Mesenchymal stem cell (in vitro differentiated cells and primary cell): Measurements from ENCODE around the gene SLAMF7.
"Not testable (repeated sequence)": the region's sequence is repeated elsewhere in the genome, so short reads cannot be mapped to it uniquely, and the experiment has no call there.

Experiments used
- DNase-seq: peaks from one replicate; pipeline ENCODE4 v3.0.0-alpha.2; 2013
- H2AFZ ChIP-seq: one replicate; pipeline ENCODE4 v1.6.1; 2013; ENCODE audit warnings: low read depth, mild to moderate bottlenecking, control low read depth, inconsistent platforms, low read length, moderate library complexity
- H2AK5ac ChIP-seq: 2 replicates; pipeline ENCODE4 v1.6.1; 2013; ENCODE audit warnings: low read length, moderate library complexity, mild to moderate bottlenecking, inconsistent platforms; ENCODE audit not compliant: severe bottlenecking
- H2BK120ac ChIP-seq: one replicate; pipeline ENCODE4 v1.6.1; 2013; ENCODE audit warnings: low read depth, mild to moderate bottlenecking, inconsistent platforms, low read length, moderate library complexity
- H2BK12ac ChIP-seq, 2 experiments: one replicate each; pipeline ENCODE4 v1.6.1; 2013; ENCODE audit warnings: inconsistent platforms in 2 of 2, low read length in 2 of 2, mild to moderate bottlenecking in 2 of 2, moderate library complexity in 2 of 2, control low read depth in 1 of 2
- H2BK15ac ChIP-seq: one replicate; pipeline ENCODE4 v1.6.1; 2013; ENCODE audit warnings: mild to moderate bottlenecking, low read depth, inconsistent platforms; ENCODE audit not compliant: poor library complexity, severe bottlenecking
- H2BK5ac ChIP-seq: 2 replicates; pipeline ENCODE4 v1.6.1; 2013; ENCODE audit warnings: low read depth, mild to moderate bottlenecking, low read length, control low read depth, inconsistent platforms; ENCODE audit not compliant: poor library complexity, severe bottlenecking
- H3K14ac ChIP-seq, 2 experiments: one replicate each; pipeline ENCODE4 v1.6.1; 2013; ENCODE audit warnings: inconsistent platforms in 2 of 2, low read length in 2 of 2, control low read depth in 1 of 2, mild to moderate bottlenecking in 1 of 2, moderate library complexity in 1 of 2
- H3K18ac ChIP-seq, 2 experiments: one replicate each; pipeline ENCODE4 v1.6.1; 2013; ENCODE audit warnings: inconsistent platforms in 2 of 2, low read length in 2 of 2, control low read depth in 1 of 2, low read depth in 1 of 2, mild to moderate bottlenecking in 1 of 2
- H3K23ac ChIP-seq, 2 experiments: one replicate each; pipeline ENCODE4 v1.6.1; 2013; ENCODE audit warnings: inconsistent platforms in 2 of 2, low read length in 2 of 2, mild to moderate bottlenecking in 2 of 2, moderate library complexity in 2 of 2, control low read depth in 1 of 2
- H3K27ac ChIP-seq: 2 replicates; pipeline ENCODE4 v1.5.1; 2013; ENCODE audit warnings: mild to moderate bottlenecking, moderate library complexity, low read length, control low read depth, inconsistent platforms; ENCODE audit not compliant: poor library complexity, severe bottlenecking
- H3K27me3 ChIP-seq, 2 experiments: 2 replicates each; pipeline versions ENCODE4 v1.6.1 to v1.7.0; 2013; ENCODE audit warnings: low read length in 2 of 2, mild to moderate bottlenecking in 2 of 2, moderate library complexity in 2 of 2, control low read depth in 1 of 2, inconsistent platforms in 1 of 2; ENCODE audit not compliant: control insufficient read depth in 1 of 2, insufficient read depth in 1 of 2
- H3K36me3 ChIP-seq, 2 experiments: 2 replicates each; pipeline versions ENCODE4 v1.6.1 to v1.7.0; 2013; ENCODE audit warnings: low read length in 2 of 2, control low read depth in 1 of 2, inconsistent platforms in 1 of 2, low read depth in 1 of 2, mild to moderate bottlenecking in 1 of 2; ENCODE audit not compliant: insufficient read depth in 2 of 2, control insufficient read depth in 1 of 2
- H3K4ac ChIP-seq, 2 experiments: one replicate each; pipeline ENCODE4 v1.6.1; 2013; ENCODE audit warnings: inconsistent platforms in 2 of 2, low read length in 2 of 2, mild to moderate bottlenecking in 2 of 2, moderate library complexity in 2 of 2, control low read depth in 1 of 2, low read depth in 1 of 2
- H3K4me1 ChIP-seq: 2 replicates; pipeline ENCODE4 v1.6.1; 2013; ENCODE audit warnings: low read depth, low read length, control low read depth; ENCODE audit not compliant: control insufficient read depth, insufficient read depth
- H3K4me2 ChIP-seq: 2 replicates; pipeline ENCODE4 v1.6.1; 2013; ENCODE audit warnings: low read length, mild to moderate bottlenecking, inconsistent platforms; ENCODE audit not compliant: poor library complexity, severe bottlenecking
- H3K4me3 ChIP-seq, 2 experiments: 2 replicates each; pipeline versions ENCODE4 v1.5.1 to v1.7.0; 2013; ENCODE audit warnings: low read length in 2 of 2, mild to moderate bottlenecking in 2 of 2, control low read depth in 1 of 2, low read depth in 1 of 2; ENCODE audit not compliant: insufficient read depth in 1 of 2
- H3K79me1 ChIP-seq: replicated peaks from 2 replicates; pipeline ENCODE4 v1.6.1; 2013; ENCODE audit warnings: mild to moderate bottlenecking, control low read depth, low read length, inconsistent platforms; ENCODE audit not compliant: poor library complexity, severe bottlenecking
- H3K9ac ChIP-seq: 2 replicates; pipeline ENCODE4 v1.7.0; 2013; ENCODE audit warnings: mild to moderate bottlenecking, low read length, moderate library complexity
- H3K9me3 ChIP-seq: 2 replicates; pipeline ENCODE4 v1.7.0; 2013; ENCODE audit warnings: mild to moderate bottlenecking, low read length; ENCODE audit not compliant: control insufficient read depth
- H4K8ac ChIP-seq: one replicate; pipeline ENCODE4 v1.6.1; 2013; ENCODE audit warnings: inconsistent platforms, mild to moderate bottlenecking, low read length, moderate library complexity
- H4K91ac ChIP-seq: one replicate; pipeline ENCODE4 v1.6.1; 2013; ENCODE audit warnings: mild to moderate bottlenecking, low read length, inconsistent platforms
- WGBS: methylation state at CpG from one replicate; pipeline ENCODE4 v1.1.7; 2013; ENCODE audit warnings: mixed read lengths; 5-methylcytosine and 5-hydroxymethylcytosine counted together

SLAMF7 gene

DNA sequence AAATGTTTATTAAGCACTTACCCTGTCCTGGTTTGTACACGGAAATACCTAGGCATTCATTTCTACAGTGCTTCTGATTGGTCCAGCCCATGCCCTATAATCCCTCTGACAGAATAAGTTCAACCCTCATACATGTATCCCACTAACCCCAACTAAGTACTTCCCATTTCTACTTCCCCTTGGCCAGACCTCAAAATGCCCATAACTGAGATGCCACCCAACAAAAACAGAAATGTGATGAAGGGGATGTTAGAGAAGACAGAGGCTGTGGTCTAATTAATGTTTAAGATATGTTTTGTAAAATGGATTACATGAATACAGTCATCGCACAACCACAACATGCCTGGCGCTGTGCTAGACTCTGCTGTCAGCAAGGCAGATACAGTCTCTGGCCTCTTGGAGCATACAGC lies 33.8 kb upstream of the SLAMF7 start:
- H4K91ac ChIP-seq, H4K8ac ChIP-seq, H2BK120ac ChIP-seq, H2BK5ac ChIP-seq, H2BK15ac ChIP-seq, H3K9ac ChIP-seq, H3K9me3 ChIP-seq, H3K4me1 ChIP-seq, H3K36me3 ChIP-seq, H2AFZ ChIP-seq, H2BK12ac ChIP-seq, H3K4me2 ChIP-seq, H3K23ac ChIP-seq, H2AK5ac ChIP-seq, DNase-seq, H3K18ac ChIP-seq, H3K4ac ChIP-seq, H3K14ac ChIP-seq, H3K27ac ChIP-seq, H3K79me1 ChIP-seq, H3K4me3 ChIP-seq: not testable (repeated sequence)
- H3K27me3 ChIP-seq, result peaks cover 0 to 20% of the 10 kb centered on the region in 2 experiments
- WGBS, result 85% methylated on average over 3 of the region's 3 CpGs

DNA sequence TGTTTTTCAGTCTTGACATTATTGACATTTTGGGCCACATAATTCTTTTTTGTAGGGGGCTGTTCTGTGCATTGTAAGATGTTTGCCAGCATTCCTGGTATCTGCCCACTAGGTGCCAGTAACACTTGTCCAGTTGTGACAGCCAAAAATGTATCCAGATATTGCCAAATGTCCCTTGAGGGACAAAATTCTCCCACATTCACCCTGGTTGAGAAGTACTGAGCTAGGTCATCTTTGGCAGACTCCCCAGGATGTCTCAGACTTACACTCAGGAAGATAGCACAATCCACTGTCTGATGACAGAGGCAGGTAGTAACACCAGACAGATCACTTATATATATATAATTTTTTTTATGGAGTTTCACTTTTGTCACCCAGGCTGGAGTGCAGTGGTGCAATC lies 33.3 kb upstream of the SLAMF7 start:
- no peaks in the 10 kb centered on the region for H3K9me3 ChIP-seq
- H2AFZ ChIP-seq, result no peak overlapping the region
- H3K14ac ChIP-seq, result peak overlapping the region in 1 of 2 experiments; percentile 32
- H3K4me2 ChIP-seq, result no peak overlapping the region
- no peak overlapping the region for H3K4ac ChIP-seq
- no peak overlapping the region for H2BK12ac ChIP-seq
- no peak overlapping the region for H3K4me3 ChIP-seq
- no peaks in the 10 kb centered on the region for H3K4me1 ChIP-seq
- peaks cover 0 to 25% of the 10 kb centered on the region in 2 experiments for H3K27me3 ChIP-seq
- H2BK15ac ChIP-seq, result no peak overlapping the region
- H3K79me1 ChIP-seq, result no peaks in the 10 kb centered on the region
- no peak overlapping the region for H3K27ac ChIP-seq
- no peak overlapping the region for H2BK120ac ChIP-seq
- no peak overlapping the region for H4K8ac ChIP-seq
- no peak for DNase-seq
- H3K23ac ChIP-seq, result no peak overlapping the region
- H2BK5ac ChIP-seq, result no peak overlapping the region
- no peak overlapping the region for H4K91ac ChIP-seq
- no peak overlapping the region for H3K9ac ChIP-seq
- H3K18ac ChIP-seq, result no peak overlapping the region
- no peaks in the 10 kb centered on the region for H3K36me3 ChIP-seq
- H2AK5ac ChIP-seq, result no peak overlapping the region

DNA sequence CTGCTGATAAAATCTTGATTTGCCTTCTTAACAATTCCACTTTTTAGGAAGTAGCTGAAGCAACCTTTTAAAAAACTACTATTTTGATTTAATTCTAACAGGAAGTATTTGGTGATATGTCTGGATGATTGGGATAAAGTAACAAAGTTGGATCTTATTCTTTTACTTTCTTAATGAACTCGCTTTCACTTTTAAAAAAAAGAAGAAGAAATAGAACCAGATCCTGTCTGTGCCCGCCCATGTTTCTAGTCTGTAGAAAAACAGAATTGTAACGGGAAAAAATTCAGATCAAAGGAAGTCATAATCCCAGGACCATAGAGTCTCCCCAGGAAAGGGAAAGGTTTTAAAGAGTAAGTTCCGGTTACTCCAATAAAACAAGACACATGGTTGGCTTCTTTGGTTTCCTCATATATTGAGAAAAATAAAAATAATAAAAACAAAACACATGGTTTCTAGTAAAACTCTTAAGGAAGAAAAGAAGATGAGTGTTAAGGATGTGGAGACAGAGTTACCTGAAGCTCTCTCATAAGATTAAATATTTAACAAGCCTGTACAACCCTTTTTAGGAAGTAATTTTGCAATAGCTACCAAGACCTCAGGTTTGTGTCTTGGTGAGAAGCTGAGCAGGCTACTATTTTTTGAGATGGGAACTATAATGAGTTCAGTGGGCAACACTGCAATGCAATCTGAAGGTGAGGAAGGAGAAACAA lies 32.4 kb upstream of the SLAMF7 start:
- Histone ChIP-seq H3K23ac (no peak overlapping the region), H3K9ac (no peak overlapping the region)
- WGBS, result 92% methylated on average over 3 of the region's 4 CpGs

DNA sequence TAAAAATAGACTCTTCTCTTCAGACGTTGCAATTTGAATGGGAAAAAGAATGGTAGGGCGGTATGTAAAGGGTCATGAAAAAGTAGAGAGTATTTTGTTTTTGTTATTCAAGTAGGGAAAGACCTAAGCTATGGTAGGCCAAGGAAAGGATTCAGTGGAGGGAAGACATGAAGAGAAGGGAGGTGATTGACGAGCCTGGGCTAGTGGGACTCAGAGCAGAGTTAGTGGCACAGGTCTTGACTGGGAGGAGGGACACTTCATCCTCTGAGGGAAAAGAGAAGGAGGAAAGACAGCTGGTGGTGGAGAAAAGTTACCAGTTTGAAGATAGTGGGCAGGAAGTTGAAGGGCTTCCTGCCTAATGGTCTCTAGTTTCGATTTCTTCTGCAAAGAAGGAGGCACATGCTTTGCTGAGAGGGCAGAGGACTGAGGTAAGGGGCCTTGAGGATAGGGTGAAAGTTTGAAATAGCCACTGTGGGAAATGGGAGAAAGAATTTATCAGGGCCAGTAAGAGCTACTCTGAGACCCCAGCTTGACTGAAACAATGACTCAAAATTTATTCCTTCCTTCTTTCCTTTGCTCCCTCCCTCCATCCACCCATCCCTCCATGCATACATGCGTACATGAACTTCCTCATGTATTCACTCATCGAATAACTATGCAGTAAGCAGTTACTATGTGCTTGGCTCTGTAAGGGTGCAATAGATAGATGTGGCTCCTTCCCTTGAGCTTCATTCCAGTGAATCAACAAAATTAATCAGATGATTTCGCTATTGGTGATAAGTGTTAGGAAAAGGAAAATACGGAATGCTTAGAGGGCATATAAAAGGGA lies 31.6 kb upstream of the SLAMF7 start:
- Histone ChIP-seq H3K14ac (no peak overlapping the region), H2BK5ac (no peak overlapping the region), H4K91ac (no peak overlapping the region), H4K8ac (no peak overlapping the region), H3K27me3 (peaks cover 5 to 38% of the 10 kb centered on the region in 2 experiments), H3K4me2 (no peak overlapping the region), H2BK12ac (no peak overlapping the region), H3K4me1 (no peaks in the 10 kb centered on the region), H3K79me1 (no peaks in the 10 kb centered on the region), H2BK120ac (no peak overlapping the region), H3K23ac (no peak overlapping the region), H3K36me3 (no peaks in the 10 kb centered on the region), H3K27ac (no peak overlapping the region), H3K9me3 (no peaks in the 10 kb centered on the region), H3K4ac (no peak overlapping the region), H3K4me3 (no peak overlapping the region), H2AK5ac (no peak overlapping the region), H3K18ac (no peak overlapping the region), H2BK15ac (no peak overlapping the region), H3K9ac (no peak overlapping the region), H2AFZ (no peak overlapping the region)
- no peak for DNase-seq
- WGBS, result 86% methylated on average over 8 of the region's 8 CpGs

More for the DNA sequence above, 32.4 kb upstream of the SLAMF7 start:
- no peak overlapping the region for H3K4me2 ChIP-seq
- no peak overlapping the region for H4K8ac ChIP-seq
- peaks cover 5 to 33% of the 10 kb centered on the region in 2 experiments for H3K27me3 ChIP-seq
- H3K9me3 ChIP-seq, result no peaks in the 10 kb centered on the region
- H2BK5ac ChIP-seq, result no peak overlapping the region
- no peak overlapping the region for H2BK15ac ChIP-seq
- H4K91ac ChIP-seq, result no peak overlapping the region
- H3K79me1 ChIP-seq, result no peaks in the 10 kb centered on the region
- H2AFZ ChIP-seq, result no peak overlapping the region
- no peak overlapping the region for H3K14ac ChIP-seq
- H3K36me3 ChIP-seq, result no peaks in the 10 kb centered on the region
- H3K4ac ChIP-seq, result no peak overlapping the region
- DNase-seq, result no peak
- no peak overlapping the region for H2BK12ac ChIP-seq
- H3K4me3 ChIP-seq, result no peak overlapping the region
- H3K27ac ChIP-seq, result no peak overlapping the region
- no peak overlapping the region for H2BK120ac ChIP-seq
- H3K4me1 ChIP-seq, result no peaks in the 10 kb centered on the region
- H3K18ac ChIP-seq, result no peak overlapping the region
- no peak overlapping the region for H2AK5ac ChIP-seq
